Neural cell (in vitro differentiated cells): ENCODE measurements around the gene SLC2A14. TPM values are rescaled to one million over a fixed set of nuclear protein-coding genes. Genes with fewer than 3 reads are reported as not detected.
"Not testable (repeated sequence)": the region's sequence is repeated elsewhere in the genome, so short reads cannot be mapped to it uniquely, and the experiment has no call there.

Experiments used
- H2AFZ ChIP-seq: fragments of 200-600, 300-800 bp; sonication (generic), shearing (Covaris generic); 2 replicates; pipeline ENCODE4 v1.6.0; 2014; ENCODE audit warnings: low read depth, mild to moderate bottlenecking, antibody characterized with exemption, low read length, moderate library complexity
- H3F3A ChIP-seq: fragments of 200-600 bp; shearing (Covaris generic); 2 replicates; pipeline ENCODE4 v1.6.1; 2016; ENCODE audit warnings: mild to moderate bottlenecking, moderate library complexity, mixed read lengths, antibody characterized with exemption, low read length; ENCODE audit not compliant: insufficient read depth, poor library complexity, severe bottlenecking
- H3K27ac ChIP-seq: fragments of 200-600, 300-800 bp; sonication (generic), shearing (Covaris generic); 2 replicates; pipeline ENCODE4 v1.5.1; 2014; ENCODE audit warnings: mild to moderate bottlenecking, low read length, moderate library complexity
- H3K27me3 ChIP-seq: fragments of 300-800, 200-600 bp; sonication (generic), shearing (Covaris generic); 2 replicates; pipeline ENCODE4 v1.6.0; 2014; ENCODE audit warnings: mild to moderate bottlenecking, low read depth, low read length, moderate library complexity; ENCODE audit not compliant: insufficient read depth
- H3K36me3 ChIP-seq: fragments of 300-800, 200-600 bp; sonication (generic), shearing (Covaris generic); 2 replicates; pipeline ENCODE4 v1.5.1; 2014; ENCODE audit warnings: mild to moderate bottlenecking, antibody characterized with exemption, low read length, moderate library complexity; ENCODE audit not compliant: insufficient read depth
- H3K4me2 ChIP-seq: fragments of 300-800, 200-600 bp; sonication (generic), shearing (Covaris generic); 2 replicates; pipeline ENCODE4 v1.6.0; 2014; ENCODE audit warnings: mild to moderate bottlenecking, low read length
- H3K4me3 ChIP-seq: fragments of 300-800, 200-600 bp; sonication (generic), shearing (Covaris generic); 2 replicates; pipeline ENCODE4 v1.5.1; 2014; ENCODE audit warnings: mild to moderate bottlenecking, low read length, moderate library complexity
- H3K79me2 ChIP-seq: fragments of 200-600 bp; shearing (Covaris generic); replicated peaks from 2 replicates; pipeline ENCODE4 v1.6.0; 2014; ENCODE audit warnings: mild to moderate bottlenecking, low read length, moderate library complexity; ENCODE audit not compliant: insufficient read depth
- H3K9ac ChIP-seq: fragments of 300-800, 200-600 bp; sonication (generic), shearing (Covaris generic); 2 replicates; pipeline ENCODE4 v1.6.1; 2016; ENCODE audit warnings: mild to moderate bottlenecking, low read length, mixed read lengths
- H3K9me2 ChIP-seq: fragments of 200-600 bp; shearing (Covaris generic); 2 replicates; pipeline ENCODE4 v1.6.1; 2016; ENCODE audit warnings: mild to moderate bottlenecking, low read length, mixed read lengths; ENCODE audit not compliant: insufficient read depth
- H3K9me3 ChIP-seq: fragments of 200-600, 300-800 bp; sonication (generic), shearing (Covaris generic); 2 replicates; pipeline ENCODE4 v1.6.1; 2016; ENCODE audit warnings: mild to moderate bottlenecking, mixed run types, low read length, moderate library complexity, mixed read lengths
- H4K20me1 ChIP-seq: fragments of 200-600 bp; shearing (Covaris generic); 2 replicates; pipeline ENCODE4 v1.6.1; 2016; ENCODE audit warnings: mild to moderate bottlenecking, mixed run types; ENCODE audit not compliant: insufficient read depth
- CTCF ChIP-seq: fragments of 450-650 bp; IDR thresholded peaks from 2 replicates; pipeline ENCODE4 v1.5.1; 2014; ENCODE audit warnings: antibody characterized with exemption, mild to moderate bottlenecking, moderate library complexity; ENCODE audit not compliant: poor library complexity, severe bottlenecking
- EP300 ChIP-seq: fragments of 450-650 bp; conservative IDR thresholded peaks from 2 replicates; pipeline ENCODE4 v1.6.1; 2014; ENCODE audit warnings: antibody characterized with exemption, mild to moderate bottlenecking, moderate library complexity; ENCODE audit not compliant: poor library complexity, severe bottlenecking
- EZH2 ChIP-seq: fragments of 200-600, 300-800 bp; shearing (Covaris generic), sonication (generic); IDR thresholded peaks from 2 replicates; pipeline ENCODE4 v1.6.1; 2014; ENCODE audit warnings: antibody characterized with exemption, low read length, borderline replicate concordance, mild to moderate bottlenecking; ENCODE audit not compliant: insufficient read depth, poor library complexity, severe bottlenecking
- MXI1 ChIP-seq: fragments of 450-650 bp; conservative IDR thresholded peaks from 2 replicates; pipeline ENCODE4 v1.6.1; 2014; ENCODE audit warnings: antibody characterized with exemption, mild to moderate bottlenecking; ENCODE audit not compliant: poor library complexity, severe bottlenecking
- POLR2AphosphoS5 ChIP-seq: IDR thresholded peaks from 2 replicates; pipeline ENCODE4 v1.6.1; 2012
- RAD21 ChIP-seq: fragments of 450-650 bp; conservative IDR thresholded peaks from 2 replicates; pipeline ENCODE4 v1.6.1; 2014; ENCODE audit warnings: antibody characterized with exemption, mild to moderate bottlenecking, moderate library complexity
- REST ChIP-seq: IDR thresholded peaks from 2 replicates; pipeline ENCODE4 v1.6.1; 2012; ENCODE audit warnings: borderline replicate concordance
- SMC3 ChIP-seq: fragments of 450-650 bp; conservative IDR thresholded peaks from 2 replicates; pipeline ENCODE4 v1.6.1; 2014; ENCODE audit warnings: antibody characterized with exemption, mild to moderate bottlenecking, moderate library complexity; ENCODE audit not compliant: poor library complexity
- TAF1 ChIP-seq: IDR thresholded peaks from 2 replicates; pipeline ENCODE4 v1.6.1; 2012; ENCODE audit warnings: low read depth
- polyA plus RNA-seq: library from polyadenylated mRNA; depleted of rRNA; stranded (reverse); fragments of >200 nt; gene quantifications from 2 replicates; pipeline ENCODE4 v1.2.3, GENCODE V29; 2014

SLC2A14 gene
- polyA plus RNA-seq, 1 donor from 2014 or later: not detected

DNA sequence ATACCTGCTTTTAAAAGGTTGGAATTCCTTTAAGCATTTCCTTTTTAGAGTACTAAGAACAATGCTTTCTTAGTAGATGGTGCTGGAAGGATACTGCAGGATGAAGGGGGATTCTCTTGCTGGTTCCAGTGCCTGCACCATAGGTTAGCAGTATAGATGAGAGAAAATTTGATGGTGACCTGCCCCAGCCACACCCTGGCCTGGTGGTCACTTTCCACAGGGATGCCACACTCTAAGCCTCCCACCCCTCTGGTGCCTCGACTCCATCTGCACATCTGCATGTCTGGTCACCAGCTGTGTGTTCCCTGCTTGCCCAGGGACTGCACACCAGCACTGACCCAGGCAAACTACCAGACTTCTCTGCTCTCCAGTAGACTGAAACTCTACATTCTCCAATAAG lies 44.2 kb upstream of the SLC2A14 start:
- no peaks in the 10 kb centered on the region for H3K27me3 ChIP-seq
- H3K9ac ChIP-seq: no peak overlapping the region
- TF ChIP-seq RAD21: no peak
- TF ChIP-seq SMC3: no peak
- TF ChIP-seq REST: no peak
- TF ChIP-seq TAF1: no peak
- TF ChIP-seq POLR2AphosphoS5: no peak
- TF ChIP-seq EZH2: no peak
- TF ChIP-seq EP300: no peak
- TF ChIP-seq CTCF: no peak
- no peak for TF ChIP-seq MXI1
- no peak overlapping the region for H3K27ac ChIP-seq
- no peak overlapping the region for H3K4me2 ChIP-seq
- H2AFZ ChIP-seq: no peak overlapping the region
- no peaks in the 10 kb centered on the region for H3K36me3 ChIP-seq
- H3K79me2 ChIP-seq: no peaks in the 10 kb centered on the region
- H3K4me3 ChIP-seq: no peak overlapping the region
- no peaks in the 10 kb centered on the region for H3K9me2 ChIP-seq
- H4K20me1 ChIP-seq: no peaks in the 10 kb centered on the region
- no peaks in the 10 kb centered on the region for H3F3A ChIP-seq
- H3K9me3 ChIP-seq: no peaks in the 10 kb centered on the region

DNA sequence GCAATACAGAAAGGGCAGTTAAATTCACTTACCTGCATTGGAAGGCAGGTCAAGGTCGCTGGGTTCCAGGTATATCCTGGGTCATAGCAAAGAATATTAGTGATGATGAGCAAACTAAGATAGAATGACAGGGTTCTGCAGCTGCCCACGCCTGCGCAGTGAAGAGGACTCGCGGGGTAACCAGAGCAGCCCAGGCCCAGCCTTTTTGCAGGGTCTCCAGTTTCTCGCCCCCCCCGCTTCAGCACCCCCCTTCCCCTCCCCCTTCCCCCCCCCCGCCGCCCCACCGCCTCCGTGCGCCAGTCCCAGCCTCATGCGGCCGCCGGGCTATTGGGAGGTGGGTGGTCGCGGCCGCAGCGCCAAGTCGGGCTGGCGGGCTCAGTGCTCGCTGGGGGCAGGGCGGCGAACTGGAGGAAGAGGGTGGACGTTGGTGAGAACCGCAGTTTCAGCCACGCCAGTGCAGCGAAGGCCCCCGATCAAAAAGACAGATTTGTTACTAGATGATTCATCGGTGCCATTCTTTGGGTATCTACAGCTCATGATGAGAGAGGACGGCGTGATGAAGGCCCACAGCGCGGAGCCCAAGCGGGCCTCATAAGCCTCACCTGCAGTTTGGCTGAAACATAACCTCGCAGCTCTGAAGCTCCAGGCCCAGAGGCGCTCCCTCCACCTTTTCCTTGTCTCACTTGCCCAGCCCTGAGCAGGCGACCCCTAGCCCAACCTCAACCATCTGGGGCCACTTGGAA lies 43.1 kb upstream of the SLC2A14 start:
- H2AFZ ChIP-seq: no peak overlapping the region

GRCh38 chr12:7910106-7910505 lies 37.4 kb upstream of the SLC2A14 start:
- H2AFZ ChIP-seq, H3F3A ChIP-seq, H3K4me2 ChIP-seq, H3K79me2 ChIP-seq, H3K27ac ChIP-seq, H3K27me3 ChIP-seq, H4K20me1 ChIP-seq, H3K9ac ChIP-seq, H3K4me3 ChIP-seq, H3K9me2 ChIP-seq, H3K9me3 ChIP-seq, H3K36me3 ChIP-seq: not testable (repeated sequence)

More for the DNA sequence above, 43.1 kb upstream of the SLC2A14 start:
- Histone ChIP-seq H3K9me2 (no peaks in the 10 kb centered on the region), H4K20me1 (no peaks in the 10 kb centered on the region), H3K27ac (no peak overlapping the region), H3K4me3 (no peak overlapping the region), H3K9ac (no peak overlapping the region), H3K9me3 (no peaks in the 10 kb centered on the region), H3F3A (no peaks in the 10 kb centered on the region), H3K27me3 (no peaks in the 10 kb centered on the region), H3K79me2 (no peaks in the 10 kb centered on the region), H3K4me2 (no peak overlapping the region), H3K36me3 (no peaks in the 10 kb centered on the region)
- TF ChIP-seq TAF1 (no peak), RAD21 (no peak), POLR2AphosphoS5 (no peak), EZH2 (no peak), SMC3 (no peak), REST (no peak)
